Measurements from ENCODE around the gene ADGRA1. TPM values are rescaled to one million over a fixed set of nuclear protein-coding genes. Genes with fewer than 3 reads are reported as not detected.
A peak's percentile ranks its signal among the peaks of the same experiment; 100 is the strongest.

The ADGRA1 gene
- total and polyA plus RNA-seq, 7 donors: 0.05 to 0.84 (median 0.08) TPM; not detected in 2

DNA sequence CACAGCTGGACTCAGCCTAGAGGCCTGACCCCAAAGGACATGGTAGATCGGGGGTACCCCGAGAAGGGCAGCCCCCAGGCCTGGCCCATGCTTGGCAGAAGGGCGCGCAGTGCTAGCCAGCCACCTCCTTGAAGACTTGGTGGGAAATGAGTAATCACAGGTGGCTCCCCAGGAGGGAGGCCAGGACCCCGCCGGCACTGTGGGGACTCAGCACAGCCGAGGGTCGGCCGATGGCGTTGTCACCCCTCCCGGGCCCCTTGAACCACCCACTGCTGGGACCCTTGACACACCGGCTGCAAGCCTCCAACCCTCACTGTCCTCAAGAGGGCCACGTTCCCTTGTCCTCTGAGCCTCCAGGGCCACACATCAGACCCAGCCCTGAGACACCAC lies 27.7 kb downstream of the ADGRA1 start:
- Histone ChIP-seq H3K4me1 (peaks cover 12% of the 10 kb centered on the region), H3K27ac (no peak overlapping the region), H3K36me3 (ENCODE audit: insufficient read depth in 1 of 2, low read depth in 1 of 2) (no peaks in the 10 kb centered on the region), H3K4me3 (no peak overlapping the region), H3K27me3 (ENCODE audit: insufficient read depth in 3 of 3, low read length in 2 of 3) (no peaks in the 10 kb centered on the region), H3K9me3 (no peaks in the 10 kb centered on the region)
- TF ChIP-seq, protein P1, sequence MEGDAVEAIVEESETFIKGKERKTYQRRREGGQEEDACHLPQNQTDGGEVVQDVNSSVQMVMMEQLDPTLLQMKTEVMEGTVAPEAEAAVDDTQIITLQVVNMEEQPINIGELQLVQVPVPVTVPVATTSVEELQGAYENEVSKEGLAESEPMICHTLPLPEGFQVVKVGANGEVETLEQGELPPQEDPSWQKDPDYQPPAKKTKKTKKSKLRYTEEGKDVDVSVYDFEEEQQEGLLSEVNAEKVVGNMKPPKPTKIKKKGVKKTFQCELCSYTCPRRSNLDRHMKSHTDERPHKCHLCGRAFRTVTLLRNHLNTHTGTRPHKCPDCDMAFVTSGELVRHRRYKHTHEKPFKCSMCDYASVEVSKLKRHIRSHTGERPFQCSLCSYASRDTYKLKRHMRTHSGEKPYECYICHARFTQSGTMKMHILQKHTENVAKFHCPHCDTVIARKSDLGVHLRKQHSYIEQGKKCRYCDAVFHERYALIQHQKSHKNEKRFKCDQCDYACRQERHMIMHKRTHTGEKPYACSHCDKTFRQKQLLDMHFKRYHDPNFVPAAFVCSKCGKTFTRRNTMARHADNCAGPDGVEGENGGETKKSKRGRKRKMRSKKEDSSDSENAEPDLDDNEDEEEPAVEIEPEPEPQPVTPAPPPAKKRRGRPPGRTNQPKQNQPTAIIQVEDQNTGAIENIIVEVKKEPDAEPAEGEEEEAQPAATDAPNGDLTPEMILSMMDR (IDR thresholded peaks at IDR 0.05): no peak
- 77 to 85% (median 83%) methylated on average over 11 to 13 of the region's 13 CpGs for WGBS, 3 donors
- DNase-seq: no peak
- intact Hi-C loops (cut with DNase I): loop anchor here in 1 of 2 donors (5.0 kb wide), 1 partner anchor 278 kb away; no protein-coding TSS in a partner anchor
- no peak for ATAC-seq

DNA sequence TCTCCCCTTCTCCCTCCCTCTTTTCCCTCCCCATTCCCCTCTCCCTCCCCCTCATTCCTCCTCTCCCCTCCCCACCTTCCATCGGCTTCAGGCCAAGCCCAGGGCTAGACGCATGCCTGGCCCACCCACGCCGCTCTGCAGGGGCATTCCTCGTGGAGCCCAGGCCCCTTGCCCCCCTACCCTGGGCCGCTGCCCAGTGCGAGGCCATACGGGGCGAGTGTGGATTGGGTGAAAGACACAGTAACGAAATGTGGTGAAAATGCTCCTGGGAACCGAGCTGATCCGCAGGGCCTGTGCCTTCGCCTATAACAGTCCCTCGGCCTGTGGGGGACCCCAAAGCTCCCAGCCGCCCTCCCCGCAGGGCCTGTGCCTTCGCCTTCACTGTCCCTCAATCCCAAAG lies 28.3 kb downstream of the ADGRA1 start:
- intact Hi-C loops (cut with DNase I): loop anchor here in 1 of 2 donors (5.0 kb wide), 1 partner anchor 279 kb away; no protein-coding TSS in a partner anchor
- Histone ChIP-seq H3K9me3 (no peaks in the 10 kb centered on the region), H3K36me3 (ENCODE audit: insufficient read depth in 1 of 2, low read depth in 1 of 2) (no peaks in the 10 kb centered on the region), H3K27me3 (ENCODE audit: insufficient read depth in 3 of 3, low read length in 2 of 3) (no peaks in the 10 kb centered on the region), H3K4me1 (peaks cover 7% of the 10 kb centered on the region), H3K27ac (no peak overlapping the region), H3K4me3 (no peak overlapping the region)
- DNase-seq: peak in 1 of 2 donors; percentile 31
- TF ChIP-seq, protein P1 (IDR thresholded peaks at IDR 0.05): no peak
- WGBS, 3 donors: 75 to 88% (median 84%) methylated on average over 17 of the region's 17 CpGs
- no peak for ATAC-seq

DNA sequence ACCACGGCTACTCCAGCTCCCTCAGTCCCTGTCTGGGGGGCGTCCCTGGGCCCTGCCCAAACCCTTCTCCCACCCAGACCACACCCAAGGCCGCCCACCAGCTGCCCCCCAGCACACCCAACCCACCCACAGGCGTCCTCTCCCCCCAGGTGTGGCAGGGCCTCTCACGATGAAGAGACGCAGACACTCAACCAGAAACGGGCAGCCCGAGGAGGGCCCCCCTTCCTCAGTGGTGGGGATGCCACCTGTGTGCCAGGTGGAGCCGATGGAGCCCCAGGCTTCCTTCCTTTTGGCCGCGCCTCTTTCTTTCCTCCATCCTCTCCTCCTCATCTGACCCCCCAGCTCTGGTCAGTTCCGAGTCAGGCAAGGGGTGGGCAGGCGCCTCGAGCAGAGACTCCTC lies 28.7 kb downstream of the ADGRA1 start:
- H3K27ac ChIP-seq: no peak overlapping the region
- DNase-seq: no peak
- TF ChIP-seq, protein P1 (IDR thresholded peaks at IDR 0.05): no peak

DNA sequence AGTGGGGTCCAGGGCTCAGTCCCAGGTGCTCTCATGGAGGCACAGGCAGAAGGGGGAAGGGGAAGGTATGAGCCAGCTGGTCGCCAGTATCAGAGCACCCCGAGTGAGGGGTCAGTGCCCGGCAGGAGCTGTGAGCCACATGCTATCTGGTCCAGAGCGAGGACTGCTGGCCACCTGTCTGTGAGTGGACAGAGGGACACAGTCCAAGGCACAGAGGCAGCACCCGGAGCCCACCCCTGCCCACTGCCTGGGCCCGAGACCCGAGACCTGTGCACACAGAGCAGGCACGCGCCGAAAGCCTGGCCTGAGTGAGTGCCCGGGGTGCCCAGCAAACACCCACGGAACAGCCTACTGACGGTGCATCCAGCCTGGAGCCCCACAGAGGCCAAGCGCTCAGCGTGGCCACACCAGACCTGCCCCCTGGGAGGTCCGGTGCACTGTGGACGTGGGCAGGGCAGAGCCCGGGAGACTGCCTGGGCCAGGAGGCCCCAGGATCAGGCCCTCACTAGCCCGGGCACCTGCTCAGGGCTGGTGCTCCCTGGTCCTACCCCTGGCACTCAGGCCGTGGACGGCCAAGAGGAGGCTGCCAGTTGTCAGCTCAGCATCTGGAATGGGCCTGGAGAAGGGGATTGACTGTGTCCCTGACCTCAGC lies 29.4 kb downstream of the ADGRA1 start:
- peak in 3 of 4 donors; percentile 87 to 94 (median 91) for ATAC-seq
- Histone ChIP-seq H3K4me1 (peaks cover 7% of the 10 kb centered on the region), H3K36me3 (ENCODE audit: insufficient read depth in 1 of 2, low read depth in 1 of 2) (no peaks in the 10 kb centered on the region), H3K27ac (peak overlapping the region; percentile 81), H3K4me3 (no peak overlapping the region), H3K27me3 (ENCODE audit: insufficient read depth in 3 of 3, low read length in 2 of 3) (no peaks in the 10 kb centered on the region), H3K9me3 (no peaks in the 10 kb centered on the region)
- TF ChIP-seq, protein P1 (IDR thresholded peaks at IDR 0.05): no peak
- intact Hi-C loops (cut with DNase I): loop anchor here in 1 of 2 donors (5.0 kb wide), 1 partner anchor 280 kb away; no protein-coding TSS in a partner anchor
- WGBS, 3 donors: 34 to 54% (median 40%) methylated on average over 20 to 21 of the region's 21 CpGs
- no peak for DNase-seq

More for the DNA sequence above, 28.7 kb downstream of the ADGRA1 start:
- Histone ChIP-seq H3K4me3 (no peak overlapping the region), H3K9me3 (no peaks in the 10 kb centered on the region), H3K4me1 (peaks cover 7% of the 10 kb centered on the region), H3K36me3 (ENCODE audit: insufficient read depth in 1 of 2, low read depth in 1 of 2) (no peaks in the 10 kb centered on the region), H3K27me3 (ENCODE audit: insufficient read depth in 3 of 3, low read length in 2 of 3) (no peaks in the 10 kb centered on the region)
- WGBS, 3 donors: 75 to 85% (median 77%) methylated on average over 12 to 14 of the region's 14 CpGs
- intact Hi-C loops (cut with DNase I): loop anchor here in 1 of 2 donors (5.0 kb wide), 1 partner anchor 279 kb away; no protein-coding TSS in a partner anchor
- ATAC-seq: no peak

All from psoas muscle (tissue), 8 donors.